HEK293 (cell line): Measurements from ENCODE around the gene IGF1R.

Experiments used
- BCL11A ChIP-seq: fragments of 450-650 bp; formaldehyde crosslinking; IDR thresholded peaks from 2 replicates; pipeline ENCODE4 v1.5.1; 2016; ENCODE audit warnings: low read depth, missing biosample characterization, missing genetic modification characterization
- ZNF223 ChIP-seq: fragments of 450-650 bp; formaldehyde crosslinking; IDR thresholded peaks from 2 replicates; pipeline ENCODE4 v1.5.1; 2016; ENCODE audit warnings: missing biosample characterization, missing genetic modification characterization
- TF ChIP-seq, protein P1 (sequence below): fragments of 450-650 bp; formaldehyde crosslinking; IDR thresholded peaks from 2 replicates; pipeline ENCODE4 v1.5.1; 2016; ENCODE audit warnings: missing biosample characterization, missing genetic modification characterization
- TF ChIP-seq, protein P2 (sequence below): fragments of 450-650 bp; formaldehyde crosslinking; IDR thresholded peaks from 2 replicates; pipeline ENCODE4 v1.5.1; 2016; ENCODE audit warnings: missing biosample characterization, missing genetic modification characterization

DNA sequence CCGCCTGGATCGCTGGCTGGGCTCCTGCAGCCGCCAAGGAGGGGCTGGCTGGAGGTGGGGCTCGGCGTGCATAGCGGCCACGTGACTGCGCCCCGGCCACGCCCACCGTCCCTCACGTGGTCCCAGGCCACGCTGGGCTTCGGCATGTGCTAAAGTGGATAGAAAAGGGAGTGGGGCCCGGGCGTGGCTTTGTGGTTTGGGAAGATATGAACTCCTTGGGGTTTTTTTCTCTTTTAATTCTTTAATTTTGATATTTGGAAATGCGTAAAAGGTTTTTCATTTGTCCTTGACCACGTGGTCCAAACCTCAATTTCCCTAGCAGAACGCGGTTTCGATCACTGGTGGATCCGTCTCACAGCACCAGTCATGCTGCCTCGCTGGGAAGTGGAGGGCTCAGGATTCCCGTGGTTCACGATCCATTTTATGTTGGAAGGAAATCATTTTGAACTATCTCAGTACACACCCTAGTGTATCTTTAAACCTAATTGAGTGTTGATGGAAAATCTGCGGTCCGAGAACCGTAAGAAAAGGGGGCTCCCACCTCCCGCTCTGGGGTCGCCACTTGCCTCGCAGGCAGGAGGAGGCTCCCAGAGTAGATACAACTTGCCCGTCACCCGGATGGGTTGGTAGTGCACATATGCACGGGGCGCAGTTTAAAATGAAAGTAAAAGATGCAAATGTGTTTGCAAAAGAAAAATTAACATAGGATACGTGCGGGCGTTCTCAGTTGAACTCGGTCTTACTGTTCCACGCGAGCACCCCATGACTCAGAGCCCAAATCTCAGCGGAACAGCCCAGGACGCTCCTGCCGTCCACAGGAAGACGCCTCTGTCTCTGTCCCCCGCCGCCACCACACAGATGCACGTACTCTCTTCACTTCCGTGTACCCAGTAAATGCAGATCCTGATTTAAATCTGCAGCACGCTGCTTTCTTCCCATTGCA, 217.3 kb downstream of the IGF1R start:
- TF ChIP-seq, protein P1, sequence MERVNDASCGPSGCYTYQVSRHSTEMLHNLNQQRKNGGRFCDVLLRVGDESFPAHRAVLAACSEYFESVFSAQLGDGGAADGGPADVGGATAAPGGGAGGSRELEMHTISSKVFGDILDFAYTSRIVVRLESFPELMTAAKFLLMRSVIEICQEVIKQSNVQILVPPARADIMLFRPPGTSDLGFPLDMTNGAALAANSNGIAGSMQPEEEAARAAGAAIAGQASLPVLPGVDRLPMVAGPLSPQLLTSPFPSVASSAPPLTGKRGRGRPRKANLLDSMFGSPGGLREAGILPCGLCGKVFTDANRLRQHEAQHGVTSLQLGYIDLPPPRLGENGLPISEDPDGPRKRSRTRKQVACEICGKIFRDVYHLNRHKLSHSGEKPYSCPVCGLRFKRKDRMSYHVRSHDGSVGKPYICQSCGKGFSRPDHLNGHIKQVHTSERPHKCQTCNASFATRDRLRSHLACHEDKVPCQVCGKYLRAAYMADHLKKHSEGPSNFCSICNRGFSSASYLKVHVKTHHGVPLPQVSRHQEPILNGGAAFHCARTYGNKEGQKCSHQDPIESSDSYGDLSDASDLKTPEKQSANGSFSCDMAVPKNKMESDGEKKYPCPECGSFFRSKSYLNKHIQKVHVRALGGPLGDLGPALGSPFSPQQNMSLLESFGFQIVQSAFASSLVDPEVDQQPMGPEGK, result peak; percentile 24; the same call in 1 of the 2 replicates
- TF ChIP-seq ZNF223 (tag by site-specific recombination) (no peak), BCL11A (tag by site-specific recombination) (no peak)
- TF ChIP-seq, protein P2, sequence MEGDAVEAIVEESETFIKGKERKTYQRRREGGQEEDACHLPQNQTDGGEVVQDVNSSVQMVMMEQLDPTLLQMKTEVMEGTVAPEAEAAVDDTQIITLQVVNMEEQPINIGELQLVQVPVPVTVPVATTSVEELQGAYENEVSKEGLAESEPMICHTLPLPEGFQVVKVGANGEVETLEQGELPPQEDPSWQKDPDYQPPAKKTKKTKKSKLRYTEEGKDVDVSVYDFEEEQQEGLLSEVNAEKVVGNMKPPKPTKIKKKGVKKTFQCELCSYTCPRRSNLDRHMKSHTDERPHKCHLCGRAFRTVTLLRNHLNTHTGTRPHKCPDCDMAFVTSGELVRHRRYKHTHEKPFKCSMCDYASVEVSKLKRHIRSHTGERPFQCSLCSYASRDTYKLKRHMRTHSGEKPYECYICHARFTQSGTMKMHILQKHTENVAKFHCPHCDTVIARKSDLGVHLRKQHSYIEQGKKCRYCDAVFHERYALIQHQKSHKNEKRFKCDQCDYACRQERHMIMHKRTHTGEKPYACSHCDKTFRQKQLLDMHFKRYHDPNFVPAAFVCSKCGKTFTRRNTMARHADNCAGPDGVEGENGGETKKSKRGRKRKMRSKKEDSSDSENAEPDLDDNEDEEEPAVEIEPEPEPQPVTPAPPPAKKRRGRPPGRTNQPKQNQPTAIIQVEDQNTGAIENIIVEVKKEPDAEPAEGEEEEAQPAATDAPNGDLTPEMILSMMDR (tag by site-specific recombination), result no peak
